Calu3 (cell line): Measurements from ENCODE around the gene RNLS. TPM values are rescaled to one million over a fixed set of nuclear protein-coding genes. Genes with fewer than 3 reads are reported as not detected.

Experiments
- BruUV-seq: library from RNA; stranded (reverse); fragments of 400-500 nt; replicated peaks from 2 replicates; lab custom pipeline; 2021; lab: Mats Ljungman, UMichigan
- CTCF ChIA-PET: fragments of 300-600 bp; sonication (Branson Sonifier 250); formaldehyde crosslinking; loops from one replicate; lab custom pipeline; 2022; ENCODE audit warnings: antibody characterized with exemption; lab: Charles Lee
- DNase-seq: peaks from one replicate; pipeline ENCODE4 v3.0.0; 2022
- H3K27ac Mint-ChIP-seq: one replicate; pipeline ENCODE4 v1.8.0; 2022; ENCODE audit warnings: mixed read lengths; ENCODE audit not compliant: unreplicated experiment
- H3K27me3 Mint-ChIP-seq: one replicate; pipeline ENCODE4 v1.8.0; 2022; ENCODE audit warnings: mixed read lengths; ENCODE audit not compliant: unreplicated experiment
- H3K36me3 Mint-ChIP-seq: one replicate; pipeline ENCODE4 v1.8.0; 2022; ENCODE audit warnings: mild to moderate bottlenecking, moderate library complexity, mixed read lengths; ENCODE audit not compliant: insufficient read depth, unreplicated experiment
- H3K4me1 Mint-ChIP-seq: one replicate; pipeline ENCODE4 v1.8.0; 2022; ENCODE audit warnings: mild to moderate bottlenecking, low read depth, mixed read lengths; ENCODE audit not compliant: unreplicated experiment
- H3K4me3 Mint-ChIP-seq: one replicate; pipeline ENCODE4 v1.8.0; 2022; ENCODE audit warnings: mild to moderate bottlenecking, low read depth, moderate library complexity, mixed read lengths; ENCODE audit not compliant: unreplicated experiment
- H3K9me3 Mint-ChIP-seq: one replicate; pipeline ENCODE4 v1.8.0; 2022; ENCODE audit warnings: low read depth, mixed read lengths; ENCODE audit not compliant: unreplicated experiment
- intact Hi-C: fragments of 100-400 bp; cut with micrococcal nuclease; formaldehyde crosslinking; loops from one replicate; pipeline ENCODE4 v1.10.0; 2022; ENCODE audit not compliant: unreplicated experiment
- total RNA-seq: library from RNA; stranded (reverse); gene quantifications from 2 replicates; pipeline ENCODE4 v1.2.3, GENCODE V29; 2022
- TF ChIP-seq, protein P1 (sequence below): fragments of 200-600 bp; IDR thresholded peaks from one replicate; pipeline ENCODE4 v1.8.0; 2022; ENCODE audit warnings: antibody characterized with exemption; ENCODE audit not compliant: unreplicated experiment

The RNLS gene
- total RNA-seq, 1 experiment from 2014 or later, result 6.3 TPM

DNA sequence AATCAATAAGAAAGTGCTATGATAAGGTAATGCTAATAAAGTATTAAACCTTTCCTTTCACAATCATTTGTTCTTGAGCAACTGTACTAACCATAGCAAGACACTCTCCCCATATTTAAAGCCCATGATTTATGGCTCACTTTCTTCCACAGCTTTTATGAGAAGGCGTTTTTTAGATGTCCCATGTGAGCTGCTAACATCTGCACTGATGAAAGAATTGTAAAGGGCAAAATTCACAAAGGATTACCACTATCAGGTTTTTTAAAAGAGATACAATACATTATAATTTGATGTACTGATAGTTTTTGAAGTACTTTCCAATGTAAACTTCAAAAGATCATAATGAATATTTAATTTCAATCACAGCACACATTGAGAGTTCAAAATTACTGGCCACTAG lies 75.7 kb downstream of the RNLS start:
- Mint-ChIP-seq H3K4me3 (no peak overlapping the region), H3K36me3 (no peaks in the 10 kb centered on the region), H3K27me3 (no peaks in the 10 kb centered on the region), H3K9me3 (no peaks in the 10 kb centered on the region), H3K4me1 (peaks cover 3% of the 10 kb centered on the region), H3K27ac (no peak overlapping the region)
- TF ChIP-seq, protein P1, sequence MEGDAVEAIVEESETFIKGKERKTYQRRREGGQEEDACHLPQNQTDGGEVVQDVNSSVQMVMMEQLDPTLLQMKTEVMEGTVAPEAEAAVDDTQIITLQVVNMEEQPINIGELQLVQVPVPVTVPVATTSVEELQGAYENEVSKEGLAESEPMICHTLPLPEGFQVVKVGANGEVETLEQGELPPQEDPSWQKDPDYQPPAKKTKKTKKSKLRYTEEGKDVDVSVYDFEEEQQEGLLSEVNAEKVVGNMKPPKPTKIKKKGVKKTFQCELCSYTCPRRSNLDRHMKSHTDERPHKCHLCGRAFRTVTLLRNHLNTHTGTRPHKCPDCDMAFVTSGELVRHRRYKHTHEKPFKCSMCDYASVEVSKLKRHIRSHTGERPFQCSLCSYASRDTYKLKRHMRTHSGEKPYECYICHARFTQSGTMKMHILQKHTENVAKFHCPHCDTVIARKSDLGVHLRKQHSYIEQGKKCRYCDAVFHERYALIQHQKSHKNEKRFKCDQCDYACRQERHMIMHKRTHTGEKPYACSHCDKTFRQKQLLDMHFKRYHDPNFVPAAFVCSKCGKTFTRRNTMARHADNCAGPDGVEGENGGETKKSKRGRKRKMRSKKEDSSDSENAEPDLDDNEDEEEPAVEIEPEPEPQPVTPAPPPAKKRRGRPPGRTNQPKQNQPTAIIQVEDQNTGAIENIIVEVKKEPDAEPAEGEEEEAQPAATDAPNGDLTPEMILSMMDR, result no peak
- intact Hi-C loops, result no loop called here
- CTCF ChIA-PET, result no interaction called here
- DNase-seq, result no peak
- no TSS peak for BruUV-seq

DNA sequence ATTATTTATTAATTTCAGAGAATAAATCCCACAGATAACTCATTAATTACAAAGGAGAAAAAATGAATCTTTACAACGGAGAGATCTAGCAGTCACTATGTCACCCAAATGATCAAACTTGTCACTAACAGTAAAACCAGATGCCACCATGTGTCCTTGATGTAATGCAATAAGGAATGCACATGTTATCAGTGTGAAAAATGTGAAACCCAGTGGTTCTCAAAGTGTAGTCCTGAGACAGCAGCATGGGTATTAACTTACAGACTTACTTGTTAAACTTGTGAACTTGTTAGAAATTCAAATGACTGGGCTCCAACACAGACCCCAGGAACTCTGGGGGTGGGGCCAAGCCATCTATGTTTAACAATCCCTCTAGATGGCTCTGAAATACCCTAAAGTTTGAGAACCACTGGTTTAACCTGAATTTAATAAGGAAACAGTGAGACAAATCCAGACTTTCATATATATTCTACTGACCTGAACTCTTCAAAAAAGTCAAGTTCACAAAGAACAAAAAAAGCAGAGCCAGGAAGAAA lies 77.4 kb downstream of the RNLS start:
- DNase-seq, result no peak
- no TSS peak for BruUV-seq
- H3K4me3 Mint-ChIP-seq, result no peak overlapping the region
- TF ChIP-seq, protein P1, result no peak
- no peaks in the 10 kb centered on the region for H3K9me3 Mint-ChIP-seq
- no peaks in the 10 kb centered on the region for H3K36me3 Mint-ChIP-seq
- no peak overlapping the region for H3K27ac Mint-ChIP-seq
- no peaks in the 10 kb centered on the region for H3K27me3 Mint-ChIP-seq
- intact Hi-C loops, result no loop called here
- CTCF ChIA-PET, result no interaction called here
- H3K4me1 Mint-ChIP-seq, result no peaks in the 10 kb centered on the region

DNA sequence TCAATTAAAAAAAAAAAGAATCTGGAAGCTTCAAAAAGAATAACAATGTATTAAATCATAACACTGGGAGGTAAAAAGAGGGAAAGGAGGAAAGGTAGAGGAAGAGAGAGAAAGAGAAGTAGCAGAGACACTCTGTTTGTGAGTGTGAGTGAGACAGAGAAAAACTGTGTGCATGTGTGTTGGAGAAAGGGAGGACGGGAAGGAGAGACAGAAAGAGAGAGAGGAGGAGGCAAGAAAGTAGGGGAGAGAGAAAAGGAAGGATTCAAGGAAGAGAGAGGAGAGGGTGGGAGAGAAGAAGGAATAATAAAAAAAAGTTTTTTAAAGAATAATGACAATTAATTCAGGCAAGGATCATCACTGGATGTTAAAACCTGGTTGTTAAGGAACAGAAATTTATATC lies 77.9 kb downstream of the RNLS start:
- no peak for DNase-seq
- intact Hi-C loops, result no loop called here
- no TSS peak for BruUV-seq
- no peaks in the 10 kb centered on the region for H3K36me3 Mint-ChIP-seq
- TF ChIP-seq, protein P1, result no peak
- CTCF ChIA-PET, result no interaction called here
- H3K4me3 Mint-ChIP-seq, result no peak overlapping the region
- no peaks in the 10 kb centered on the region for H3K9me3 Mint-ChIP-seq
- no peak overlapping the region for H3K27ac Mint-ChIP-seq
- H3K27me3 Mint-ChIP-seq, result no peaks in the 10 kb centered on the region
- no peaks in the 10 kb centered on the region for H3K4me1 Mint-ChIP-seq

DNA sequence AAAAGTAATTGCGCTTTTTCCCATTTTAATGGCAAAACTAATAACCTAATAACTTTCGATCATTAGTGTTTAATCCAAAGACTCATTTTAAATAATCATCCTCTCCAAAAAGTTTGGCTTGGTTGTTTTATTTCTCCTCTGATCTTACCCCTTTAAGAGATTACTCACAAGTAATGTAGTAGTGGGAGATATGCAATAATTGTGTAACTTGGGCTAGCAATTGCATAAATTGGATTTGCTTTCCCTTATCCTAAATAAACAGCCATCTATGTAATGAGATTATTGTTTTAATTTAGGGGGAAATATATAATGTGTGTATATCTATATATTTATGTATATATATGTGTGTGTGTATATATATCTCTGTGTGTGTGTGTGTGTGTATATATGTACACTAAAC lies 82.5 kb downstream of the RNLS start:
- no peak for DNase-seq
- BruUV-seq, result no TSS peak
- H3K27me3 Mint-ChIP-seq, result no peaks in the 10 kb centered on the region
- no peaks in the 10 kb centered on the region for H3K9me3 Mint-ChIP-seq
- intact Hi-C loops, result no loop called here
- no peak overlapping the region for H3K4me3 Mint-ChIP-seq
- TF ChIP-seq, protein P1, result no peak
- H3K36me3 Mint-ChIP-seq, result no peaks in the 10 kb centered on the region
- no peak overlapping the region for H3K27ac Mint-ChIP-seq
- no peaks in the 10 kb centered on the region for H3K4me1 Mint-ChIP-seq
- CTCF ChIA-PET, result no interaction called here
